Measurements from ENCODE around the gene TSSC4.
A peak's percentile ranks its signal among the peaks of the same experiment; 100 is the strongest.

Gene TSSC4

DNA sequence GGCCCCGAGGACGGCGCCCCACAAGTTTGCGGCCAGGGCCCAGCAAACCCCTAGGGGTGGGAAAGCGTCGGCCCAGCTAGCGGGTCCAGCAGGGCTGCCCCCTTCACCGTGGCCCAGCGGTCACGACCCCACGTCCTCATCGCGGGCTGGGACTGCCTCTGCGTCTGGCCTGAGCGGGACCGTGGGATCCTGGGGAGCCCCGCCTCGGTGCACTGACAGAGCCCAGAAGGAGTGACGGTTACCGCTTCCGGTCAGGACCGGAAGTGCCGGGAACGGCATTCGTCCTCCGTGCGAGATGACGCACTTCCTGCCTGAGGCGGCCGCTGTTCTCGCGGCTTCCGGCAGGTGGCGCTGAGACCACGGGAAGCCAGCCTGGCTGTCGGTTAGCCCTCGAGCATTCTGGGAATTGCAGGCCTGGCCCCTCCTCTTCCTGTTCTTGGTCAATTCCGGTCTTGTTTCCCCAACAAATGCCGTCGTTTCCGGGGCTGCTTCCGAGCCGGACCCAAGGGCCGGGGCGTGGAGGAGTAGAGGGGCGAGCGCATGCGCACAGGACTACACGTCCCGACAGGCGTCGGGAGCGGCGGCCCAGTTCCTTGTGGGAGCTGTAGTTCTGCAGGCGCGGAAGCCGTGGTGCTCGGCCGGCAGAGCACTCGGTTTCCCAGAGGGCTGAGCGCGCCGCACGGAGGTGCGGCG lies at the start of gene TSSC4 (continued):
- TF ChIP-seq ZNF121 (tag by site-specific recombination; IDR thresholded peaks at IDR 0.05) = peak; percentile 38; the same call in 1 of the 2 replicates

DNA sequence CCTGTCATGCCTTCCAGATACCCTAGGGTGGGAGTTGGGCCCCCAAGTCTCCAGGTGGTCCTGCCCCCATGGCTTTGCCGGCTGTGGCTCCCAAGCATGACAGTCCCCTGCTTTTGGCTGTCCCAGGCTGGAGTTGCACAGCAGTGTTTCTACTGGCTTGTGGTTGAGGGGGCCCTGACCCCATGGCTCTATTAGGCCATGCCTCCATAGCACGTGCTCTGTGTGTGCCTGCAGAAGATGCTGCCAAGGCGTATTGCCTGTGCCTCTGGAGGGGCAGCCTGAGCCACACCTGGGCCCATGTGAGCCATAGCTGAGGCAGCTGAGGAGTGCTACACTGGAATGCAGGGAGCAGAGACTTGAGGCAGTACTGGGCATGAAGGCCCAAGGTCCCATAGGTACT lies 48.8 kb upstream of the TSSC4 start:
- Histone ChIP-seq H3K4me1 (ENCODE audit: control insufficient read depth, insufficient read depth, low read length) (no peaks in the 10 kb centered on the region), H3K9me3 (ENCODE audit: control insufficient read depth, insufficient read depth, low read depth, low read length) (no peaks in the 10 kb centered on the region), H3K36me3 (ENCODE audit: control insufficient read depth in 2 of 2, insufficient read depth in 1 of 2, low read length in 2 of 2) (no peaks in the 10 kb centered on the region), H3K4me3 (ENCODE audit: low read depth, low read length) (no peak overlapping the region), H3K27ac (ENCODE audit: extremely low read depth, low read depth, low read length) (no peak overlapping the region)
- no peak for TF ChIP-seq ZNF658 (tag by site-specific recombination; IDR thresholded peaks at IDR 0.05)
- no peak for TF ChIP-seq ZNF692 (tag by site-specific recombination; IDR thresholded peaks at IDR 0.05)
- TF ChIP-seq ZNF580 (tag by site-specific recombination; IDR thresholded peaks at IDR 0.05) = no peak
- TF ChIP-seq, protein P1, sequence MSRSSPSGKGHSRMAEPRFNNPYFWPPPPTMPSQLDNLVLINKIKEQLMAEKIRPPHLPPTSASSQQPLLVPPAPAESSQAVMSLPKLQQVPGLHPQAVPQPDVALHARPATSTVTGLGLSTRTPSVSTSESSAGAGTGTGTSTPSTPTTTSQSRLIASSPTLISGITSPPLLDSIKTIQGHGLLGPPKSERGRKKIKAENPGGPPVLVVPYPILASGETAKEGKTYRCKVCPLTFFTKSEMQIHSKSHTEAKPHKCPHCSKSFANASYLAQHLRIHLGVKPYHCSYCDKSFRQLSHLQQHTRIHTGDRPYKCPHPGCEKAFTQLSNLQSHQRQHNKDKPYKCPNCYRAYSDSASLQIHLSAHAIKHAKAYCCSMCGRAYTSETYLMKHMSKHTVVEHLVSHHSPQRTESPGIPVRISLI (tag by site-specific recombination; IDR thresholded peaks at IDR 0.05) = no peak
- TF ChIP-seq ZNF501 (tag by site-specific recombination; IDR thresholded peaks at IDR 0.05) = no peak
- TF ChIP-seq ZNF621 (tag by site-specific recombination; IDR thresholded peaks at IDR 0.05) = no peak
- no peak for TF ChIP-seq ZNF521 (tag by site-specific recombination; IDR thresholded peaks at IDR 0.05)
- TF ChIP-seq ZNF785 (tag by site-specific recombination; IDR thresholded peaks at IDR 0.05) = no peak
- no peak for TF ChIP-seq ZNF155 (tag by site-specific recombination; IDR thresholded peaks at IDR 0.05)
- no peak for TF ChIP-seq ZNF211 (tag by site-specific recombination; IDR thresholded peaks at IDR 0.05; ENCODE audit: low read depth)
- TF ChIP-seq, protein P2, sequence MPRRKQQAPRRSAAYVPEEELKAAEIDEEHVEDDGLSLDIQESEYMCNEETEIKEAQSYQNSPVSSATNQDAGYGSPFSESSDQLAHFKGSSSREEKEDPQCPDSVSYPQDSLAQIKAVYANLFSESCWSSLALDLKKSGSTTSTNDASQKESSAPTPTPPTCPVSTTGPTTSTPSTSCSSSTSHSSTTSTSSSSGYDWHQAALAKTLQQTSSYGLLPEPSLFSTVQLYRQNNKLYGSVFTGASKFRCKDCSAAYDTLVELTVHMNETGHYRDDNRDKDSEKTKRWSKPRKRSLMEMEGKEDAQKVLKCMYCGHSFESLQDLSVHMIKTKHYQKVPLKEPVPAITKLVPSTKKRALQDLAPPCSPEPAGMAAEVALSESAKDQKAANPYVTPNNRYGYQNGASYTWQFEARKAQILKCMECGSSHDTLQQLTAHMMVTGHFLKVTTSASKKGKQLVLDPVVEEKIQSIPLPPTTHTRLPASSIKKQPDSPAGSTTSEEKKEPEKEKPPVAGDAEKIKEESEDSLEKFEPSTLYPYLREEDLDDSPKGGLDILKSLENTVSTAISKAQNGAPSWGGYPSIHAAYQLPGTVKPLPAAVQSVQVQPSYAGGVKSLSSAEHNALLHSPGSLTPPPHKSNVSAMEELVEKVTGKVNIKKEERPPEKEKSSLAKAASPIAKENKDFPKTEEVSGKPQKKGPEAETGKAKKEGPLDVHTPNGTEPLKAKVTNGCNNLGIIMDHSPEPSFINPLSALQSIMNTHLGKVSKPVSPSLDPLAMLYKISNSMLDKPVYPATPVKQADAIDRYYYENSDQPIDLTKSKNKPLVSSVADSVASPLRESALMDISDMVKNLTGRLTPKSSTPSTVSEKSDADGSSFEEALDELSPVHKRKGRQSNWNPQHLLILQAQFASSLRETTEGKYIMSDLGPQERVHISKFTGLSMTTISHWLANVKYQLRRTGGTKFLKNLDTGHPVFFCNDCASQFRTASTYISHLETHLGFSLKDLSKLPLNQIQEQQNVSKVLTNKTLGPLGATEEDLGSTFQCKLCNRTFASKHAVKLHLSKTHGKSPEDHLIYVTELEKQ (tag by site-specific recombination; IDR thresholded peaks at IDR 0.05; ENCODE audit: borderline replicate concordance) = no peak
- no peak for TF ChIP-seq ZNF266 (tag by site-specific recombination; IDR thresholded peaks at IDR 0.05; ENCODE audit: low read depth)
- no peak for TF ChIP-seq ZNF398 (tag by site-specific recombination; IDR thresholded peaks at IDR 0.05)
- no peak for TF ChIP-seq ZNF404 (tag by site-specific recombination; IDR thresholded peaks at IDR 0.05)
- no peak for TF ChIP-seq ZNF585B (tag by site-specific recombination; IDR thresholded peaks at IDR 0.05)
- no peak for TF ChIP-seq ZNF341 (tag by site-specific recombination; IDR thresholded peaks at IDR 0.05; ENCODE audit: low read depth)
- TF ChIP-seq ZNF677 (tag by site-specific recombination; IDR thresholded peaks at IDR 0.05) = no peak
- TF ChIP-seq ZNF311 (tag by site-specific recombination; IDR thresholded peaks at IDR 0.05; ENCODE audit: borderline replicate concordance) = no peak
- TF ChIP-seq ZNF548 (tag by site-specific recombination; IDR thresholded peaks at IDR 0.05) = no peak
- TF ChIP-seq ZNF302 (tag by site-specific recombination; IDR thresholded peaks at IDR 0.05; ENCODE audit: low read depth) = no peak
- ChIA-PET CTCF (no interaction called here), POLR2A (no interaction called here)
